Neuron (in vitro differentiated cells): ENCODE measurements around the gene LBX2.

Experiments used
- H2AFZ ChIP-seq: one replicate; pipeline ENCODE4 v1.6.1; 2013; ENCODE audit warnings: low read depth, mild to moderate bottlenecking, inconsistent platforms, low read length, moderate library complexity
- H3K27me3 ChIP-seq: one replicate; pipeline ENCODE4 v1.6.1; 2013; ENCODE audit warnings: low read length; ENCODE audit not compliant: insufficient read depth
- H3K36me3 ChIP-seq: one replicate; pipeline ENCODE4 v1.6.1; 2013; ENCODE audit warnings: low read length; ENCODE audit not compliant: insufficient read depth
- H3K4me1 ChIP-seq: one replicate; pipeline ENCODE4 v1.6.1; 2013; ENCODE audit warnings: low read length; ENCODE audit not compliant: insufficient read depth
- H3K4me3 ChIP-seq: 2 replicates; pipeline ENCODE4 v1.5.1; 2013; ENCODE audit warnings: mild to moderate bottlenecking, low read length, moderate library complexity
- H3K9me3 ChIP-seq: one replicate; pipeline ENCODE4 v1.6.1; 2013; ENCODE audit warnings: low read length

Gene LBX2

GRCh38 chr2:74515981-74516633 lies 16.7 kb upstream of the LBX2 start:
- no peaks in the 10 kb centered on the region for H3K36me3 ChIP-seq
- peaks cover 93% of the 10 kb centered on the region for H3K27me3 ChIP-seq
- peaks cover 14% of the 10 kb centered on the region for H3K9me3 ChIP-seq
- H2AFZ ChIP-seq, result no peak overlapping the region
- no peak overlapping the region for H3K4me3 ChIP-seq
- no peaks in the 10 kb centered on the region for H3K4me1 ChIP-seq

GRCh38 chr2:74515271-74515980 lies 16.0 kb upstream of the LBX2 start:
- Histone ChIP-seq H3K36me3 (no peaks in the 10 kb centered on the region), H3K9me3 (peaks cover 14% of the 10 kb centered on the region), H3K4me3 (no peak overlapping the region), H3K4me1 (no peaks in the 10 kb centered on the region), H3K27me3 (peaks cover 92% of the 10 kb centered on the region), H2AFZ (no peak overlapping the region)

- Histone ChIP-seq H2AFZ (no peak within 1 kb of the TSS), H3K4me3 (no peak within 1 kb of the TSS), H3K9me3 (peaks cover 14% of the 10 kb centered on the region), H3K27me3 (peaks cover 92% of the 10 kb centered on the region), H3K36me3 (no peaks in the 10 kb centered on the region), H3K4me1 (no peaks in the 10 kb centered on the region)
These were observed 15.2 kb upstream of the LBX2 start, which contains the start of gene TLX2 for GRCh38 chr2:74514368-74515270. Gene TLX2 (plus strand): TSS chr2:74514450. CDS start chr2:74514807, 357 bp downstream.

GRCh38 chr2:74513605-74514367 lies 14.4 kb upstream of the LBX2 start:
- Histone ChIP-seq H2AFZ (no peak overlapping the region), H3K9me3 (peaks cover 14% of the 10 kb centered on the region), H3K27me3 (peaks cover 86% of the 10 kb centered on the region), H3K36me3 (no peaks in the 10 kb centered on the region), H3K4me1 (no peaks in the 10 kb centered on the region), H3K4me3 (no peak overlapping the region)

GRCh38 chr2:74512744-74513604 lies 13.6 kb upstream of the LBX2 start:
- peaks cover 77% of the 10 kb centered on the region for H3K27me3 ChIP-seq
- no peaks in the 10 kb centered on the region for H3K4me1 ChIP-seq
- H3K4me3 ChIP-seq, result no peak overlapping the region
- H2AFZ ChIP-seq, result no peak overlapping the region
- peaks cover 14% of the 10 kb centered on the region for H3K9me3 ChIP-seq
- no peaks in the 10 kb centered on the region for H3K36me3 ChIP-seq

- Histone ChIP-seq H3K27me3 (peaks cover 63% of the 10 kb centered on the region), H3K4me3 (no peak overlapping the region), H3K36me3 (no peaks in the 10 kb centered on the region), H3K9me3 (peaks cover 6% of the 10 kb centered on the region), H2AFZ (no peak overlapping the region), H3K4me1 (peaks cover 6% of the 10 kb centered on the region)
These were observed 11.9 kb upstream of the LBX2 start for GRCh38 chr2:74511104-74511989.

GRCh38 chr2:74510272-74510671 lies 10.9 kb upstream of the LBX2 start:
- Histone ChIP-seq H3K4me1 (peaks cover 10% of the 10 kb centered on the region), H2AFZ (no peak overlapping the region), H3K36me3 (peaks cover 7% of the 10 kb centered on the region), H3K4me3 (no peak overlapping the region), H3K9me3 (no peaks in the 10 kb centered on the region), H3K27me3 (peaks cover 53% of the 10 kb centered on the region)

- peak overlapping the region; percentile 61 for H3K4me3 ChIP-seq
- H3K9me3 ChIP-seq, result no peaks in the 10 kb centered on the region
- peaks cover 45% of the 10 kb centered on the region for H3K27me3 ChIP-seq
- H2AFZ ChIP-seq, result peak overlapping the region; percentile 96
- H3K36me3 ChIP-seq, result peaks cover 13% of the 10 kb centered on the region
- peaks cover 10% of the 10 kb centered on the region for H3K4me1 ChIP-seq
These were observed 8.6 kb upstream of the LBX2 start for GRCh38 chr2:74507926-74508520.

- Histone ChIP-seq H2AFZ (peak within 1 kb of the TSS; percentile 96), H3K9me3 (peaks cover 2% of the 10 kb centered on the region), H3K27me3 (peaks cover 47% of the 10 kb centered on the region), H3K36me3 (peaks cover 13% of the 10 kb centered on the region), H3K4me3 (peak within 1 kb of the TSS; percentile 61), H3K4me1 (peaks cover 10% of the 10 kb centered on the region)
These were observed 7.9 kb upstream of the LBX2 start, which contains the start of gene PCGF1 for GRCh38 chr2:74507145-74507925. Gene PCGF1 (minus strand): TSS chr2:74507695. CDS start chr2:74507668, 27 bp downstream.

GRCh38 chr2:74505448-74506246 lies 6.2 kb upstream of the LBX2 start:
- no peak overlapping the region for H2AFZ ChIP-seq
- peaks cover 2% of the 10 kb centered on the region for H3K9me3 ChIP-seq
- H3K36me3 ChIP-seq, result peaks cover 13% of the 10 kb centered on the region
- H3K27me3 ChIP-seq, result peaks cover 50% of the 10 kb centered on the region
- peaks cover 10% of the 10 kb centered on the region for H3K4me1 ChIP-seq
- H3K4me3 ChIP-seq, result no peak overlapping the region
